Breast epithelium (tissue), 3 donors: ENCODE measurements around the gene HRC.

Experiments used
- CTCF ChIP-seq, 3 donors: fragments of 450-650 bp; IDR thresholded peaks; one replicate each; pipeline ENCODE4 v1.5.1; 2016 to 2017; ENCODE audit warnings: antibody characterized with exemption in 3 of 3, mild to moderate bottlenecking in 3 of 3, moderate library complexity in 3 of 3
- POLR2A ChIP-seq: fragments of 450-650 bp; IDR thresholded peaks from one replicate; pipeline ENCODE4 v1.6.1; 2016; ENCODE audit warnings: antibody characterized with exemption, mild to moderate bottlenecking, moderate library complexity
- POLR2AphosphoS5 ChIP-seq, 3 donors: sonication (generic); formaldehyde crosslinking; IDR thresholded peaks; one replicate each; pipeline ENCODE4 v1.6.1; 2017; ENCODE audit warnings: antibody characterized with exemption in 3 of 3

- TF ChIP-seq CTCF (IDR thresholded peaks at IDR 0.05) (no peak), POLR2A (no peak), POLR2AphosphoS5 (IDR thresholded peaks at IDR 0.05) (no peak)
Measured at GRCh38 chr19:49125025-49125731, 30.0 kb downstream of the HRC start.
